GM19351 (cell line): ENCODE data around the gene ECE1.

Source experiments
- ATAC-seq: cut with Tn5 transposase; IDR thresholded peaks from one replicate; pipeline ENCODE4 v1.9.1; 2021; ENCODE audit warnings: mild to moderate bottlenecking, moderate library complexity; ENCODE audit not compliant: unreplicated experiment

Gene ECE1

GRCh38 chr1:21289700-21290545 lies at the start of gene ECE1:
Gene ECE1, minus strand, starts transcription at chr1:21290463. Its CDS starts 49 bp downstream, at chr1:21290414.
- ATAC-seq, result no peak

DNA sequence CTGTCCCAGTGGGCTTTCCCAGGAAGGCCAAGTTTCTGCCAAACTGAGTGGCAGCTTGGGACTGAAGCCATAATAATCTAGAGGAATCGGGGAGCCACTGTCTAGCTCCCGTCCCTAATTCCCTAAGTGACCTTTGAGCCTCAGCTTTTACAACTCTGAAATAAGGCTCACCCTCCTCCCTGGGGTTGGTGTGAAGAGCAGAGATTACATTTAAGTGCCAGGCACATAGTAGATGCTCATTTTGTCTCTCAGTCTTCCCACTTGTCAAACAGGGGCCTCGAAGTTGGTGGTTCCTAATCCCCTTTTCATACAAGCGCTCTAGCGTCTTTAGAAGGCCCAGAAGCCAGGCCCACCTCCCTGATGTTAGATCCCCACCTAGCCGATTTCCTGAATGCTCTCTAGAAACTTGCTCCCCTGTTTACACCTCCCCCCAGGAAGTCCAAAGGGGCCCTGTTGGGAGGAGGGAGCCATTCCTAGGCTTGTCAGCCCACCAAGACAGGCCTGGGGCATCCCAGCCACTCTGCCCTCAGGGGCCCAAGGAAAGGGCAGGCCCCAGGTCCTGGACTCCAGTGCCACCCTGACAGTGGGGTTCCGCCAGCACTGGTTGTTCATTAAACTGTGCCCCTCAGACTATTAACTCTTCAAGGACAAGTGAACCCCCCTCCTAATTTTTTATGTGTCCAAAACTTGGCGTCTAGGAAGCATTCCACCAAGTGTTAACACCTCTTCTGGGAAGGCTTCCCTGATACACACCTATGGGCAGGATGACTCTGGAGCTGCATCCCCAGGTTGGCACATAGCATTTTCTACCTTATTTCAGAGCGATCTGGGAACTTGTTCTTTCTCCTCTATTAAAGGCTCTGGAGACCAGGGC lies 49.3 kb upstream of the ECE1 start:
- no peak for ATAC-seq

GRCh38 chr1:21338573-21339355 lies 48.5 kb upstream of the ECE1 start:
- ATAC-seq, result no peak

DNA sequence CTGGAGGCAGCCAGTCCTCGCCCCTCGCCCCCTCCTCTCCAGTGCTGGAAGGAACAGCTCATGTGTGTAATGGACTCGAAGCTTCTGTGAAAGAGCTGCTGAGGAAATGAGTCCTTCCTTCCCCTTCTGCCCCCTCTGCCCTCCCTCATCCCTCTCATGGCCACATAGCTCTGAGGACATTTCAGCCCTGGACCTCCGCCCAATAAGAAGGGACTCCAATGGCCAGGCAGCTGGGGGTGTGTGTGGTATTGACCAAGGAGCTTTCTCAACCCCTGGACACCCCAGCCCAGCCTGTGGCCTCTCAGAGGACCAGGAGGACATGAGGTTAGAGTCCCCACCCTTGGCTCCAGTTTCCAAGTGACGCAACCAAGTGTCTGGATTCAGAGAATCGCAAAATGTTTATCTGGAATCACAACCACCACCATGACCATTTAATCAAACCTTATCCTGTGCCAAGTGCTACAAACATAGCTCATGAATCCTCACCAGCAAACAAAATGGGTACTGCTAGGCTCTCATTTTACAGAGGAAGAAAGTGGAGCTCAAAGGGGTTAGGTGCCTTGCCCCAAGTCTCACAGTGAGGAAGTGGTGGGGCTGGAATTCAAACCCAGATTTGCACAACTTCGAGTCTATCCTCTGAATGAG lies 47.8 kb upstream of the ECE1 start:
- no peak for ATAC-seq

GRCh38 chr1:21337454-21337927 lies 47.2 kb upstream of the ECE1 start:
- no peak for ATAC-seq

GRCh38 chr1:21337010-21337437 lies 46.8 kb upstream of the ECE1 start:
- ATAC-seq, result no peak

DNA sequence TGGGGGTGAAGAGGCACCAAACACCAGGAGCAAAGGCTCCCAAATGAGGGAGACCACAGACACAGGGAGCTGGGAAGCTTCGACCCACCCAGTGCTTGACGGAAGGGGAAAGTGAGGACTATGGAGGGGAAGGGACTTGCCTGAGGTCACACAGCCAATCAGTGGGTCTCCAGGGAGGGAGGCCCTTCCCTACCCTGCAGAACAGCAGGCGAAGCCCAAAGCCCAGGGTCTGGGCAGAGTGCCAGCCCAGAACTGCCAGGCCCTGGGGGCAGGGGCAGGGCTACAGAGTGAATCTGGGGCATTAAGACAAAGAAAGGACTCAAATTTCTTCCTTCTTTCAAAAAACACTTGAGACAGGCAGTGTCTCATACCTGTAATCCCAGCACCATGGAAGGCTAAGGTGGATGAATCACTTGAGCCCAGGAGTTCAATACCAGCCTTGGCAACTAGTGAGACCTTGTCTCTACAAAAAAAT lies 45.5 kb upstream of the ECE1 start:
- no peak for ATAC-seq

DNA sequence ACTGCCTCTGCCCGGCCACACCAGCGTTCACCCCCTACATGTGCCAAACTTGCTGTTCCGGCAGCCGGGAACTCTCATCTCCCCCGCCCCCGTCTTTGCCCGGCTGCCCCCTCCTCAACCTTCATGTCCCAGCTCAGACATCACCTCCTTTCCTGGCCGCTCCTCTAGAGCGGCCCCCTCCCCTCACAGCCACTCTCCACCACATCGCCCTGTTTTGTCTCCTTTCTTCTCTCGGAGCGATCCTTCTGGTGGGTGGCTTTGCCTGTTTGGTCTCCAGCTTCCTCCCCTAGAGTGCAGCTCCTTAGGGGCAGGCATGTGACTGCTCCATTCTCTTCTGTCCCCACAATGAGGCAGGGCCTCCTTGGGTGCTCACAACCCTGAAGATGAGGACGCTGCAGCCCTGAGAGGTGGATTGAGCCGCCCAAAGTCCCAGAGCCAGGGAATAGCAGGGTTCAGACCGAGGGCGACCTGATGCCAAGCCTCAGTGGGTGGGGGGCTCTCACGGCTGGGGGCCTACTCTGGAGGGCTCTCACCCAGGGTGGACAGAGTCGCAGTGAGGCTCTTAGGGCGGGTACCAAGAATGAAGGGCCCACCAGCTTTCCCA lies 44.9 kb upstream of the ECE1 start:
- ATAC-seq, result no peak

DNA sequence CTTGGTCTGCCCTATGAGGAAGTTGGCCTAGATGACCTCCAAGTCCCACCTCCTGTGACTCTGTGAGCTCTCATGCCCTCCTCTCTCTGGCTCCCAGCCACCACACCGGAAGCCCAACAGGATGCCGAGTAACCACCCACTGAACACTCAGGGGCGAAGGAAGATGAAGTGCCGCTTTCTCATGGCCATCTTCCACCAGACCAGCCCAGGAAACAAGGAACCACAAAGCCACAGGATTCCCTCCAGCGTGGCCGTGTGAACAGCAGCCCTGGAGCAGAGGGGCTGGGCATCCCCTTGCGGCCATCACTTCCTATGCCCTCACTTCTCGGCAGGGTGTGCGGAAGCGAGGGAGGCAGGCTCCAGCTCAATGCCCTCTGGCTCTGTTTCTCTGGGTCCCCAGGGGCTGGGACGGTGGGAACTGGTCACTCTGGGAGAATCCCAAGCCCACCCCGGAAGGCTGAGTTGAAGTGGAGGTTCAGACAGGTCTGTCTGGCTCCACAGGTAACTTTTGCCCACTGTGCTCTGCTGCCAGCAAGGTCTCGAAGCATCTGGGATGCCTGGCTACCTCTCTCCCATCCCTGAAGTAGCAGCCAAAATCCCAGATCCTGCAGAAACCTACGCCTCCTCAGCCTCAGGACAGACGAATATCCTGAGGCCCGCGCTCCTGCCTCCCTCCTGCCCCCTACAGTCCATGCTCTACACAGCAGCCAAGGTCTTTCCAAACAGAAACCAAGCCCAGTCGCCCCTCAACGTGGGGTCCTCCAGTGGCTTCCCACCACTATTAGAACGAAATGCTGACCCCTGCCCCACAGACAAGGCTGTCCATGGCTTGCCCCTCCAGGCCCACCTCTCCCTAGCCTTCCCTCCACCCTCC lies 44.2 kb upstream of the ECE1 start:
- ATAC-seq, result peak; percentile 83

- ATAC-seq, result no peak
Observed at GRCh38 chr1:21333824-21334213, 43.6 kb upstream of the ECE1 start.

- no peak for ATAC-seq
Observed at GRCh38 chr1:21332554-21333311, 42.5 kb upstream of the ECE1 start.

DNA sequence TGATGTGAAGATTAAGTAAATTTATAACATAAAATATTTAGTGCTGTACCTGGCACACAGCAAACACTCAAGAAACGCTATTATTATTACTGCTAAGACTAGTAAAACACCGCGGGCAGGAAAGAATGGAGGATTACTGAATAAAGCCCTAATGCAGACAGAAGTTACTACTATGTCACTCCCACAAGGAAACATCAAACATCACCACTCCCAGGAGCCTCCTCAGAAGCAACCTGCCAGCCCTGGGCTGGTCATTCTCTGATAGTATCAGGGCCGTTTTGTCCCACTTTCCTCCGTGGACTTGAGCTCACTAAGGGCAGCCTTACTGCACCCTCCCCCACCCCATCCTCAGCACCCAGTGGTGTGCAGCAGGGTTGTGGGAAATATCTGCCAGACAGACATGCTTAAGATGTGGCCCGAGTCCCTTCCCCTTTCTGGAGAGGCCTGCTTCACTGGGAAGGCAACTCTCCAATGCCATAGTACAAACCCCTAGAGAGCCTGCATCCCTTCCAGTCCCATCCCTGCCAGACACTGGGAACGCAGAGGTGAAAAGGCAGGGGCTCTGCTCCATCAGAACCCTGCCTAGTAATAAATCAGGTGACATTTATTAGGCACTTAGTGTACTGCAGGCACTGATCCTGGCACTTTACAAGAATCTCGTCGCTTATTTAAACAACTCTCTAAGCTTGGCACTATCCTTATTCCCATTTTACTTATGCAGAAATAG lies 41.7 kb upstream of the ECE1 start:
- ATAC-seq, result no peak

- ATAC-seq, result no peak
Observed at GRCh38 chr1:21330544-21330943, 40.3 kb upstream of the ECE1 start.

DNA sequence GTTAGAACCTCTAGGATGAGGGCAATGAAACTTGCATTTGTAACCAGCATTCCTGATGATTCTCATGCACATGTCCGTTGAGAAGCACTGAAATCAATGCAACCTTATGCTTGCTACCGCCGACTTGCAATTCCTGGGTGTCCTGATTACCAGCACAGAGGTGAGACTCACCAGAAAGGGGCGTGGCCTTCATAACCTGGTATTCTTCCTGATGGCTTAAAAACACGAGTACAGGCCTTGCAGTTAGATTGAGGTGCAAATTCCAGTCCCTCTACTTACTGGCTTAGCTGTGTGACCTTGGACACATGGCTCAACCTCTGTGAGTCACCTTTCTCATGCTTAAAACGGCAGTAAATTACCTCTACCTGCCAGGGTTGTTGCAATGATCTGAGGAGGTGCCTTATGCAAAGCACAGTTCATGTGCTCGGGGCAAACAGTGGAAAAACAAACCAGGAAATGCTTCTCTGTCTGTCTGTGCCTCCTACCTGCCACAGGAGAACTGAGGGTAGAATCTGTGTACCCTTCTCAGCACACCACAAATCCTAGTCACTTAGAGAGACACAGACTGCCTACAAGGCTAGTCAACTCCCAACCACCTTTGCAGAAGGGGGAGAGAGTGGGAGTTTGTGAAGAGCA lies 39.1 kb upstream of the ECE1 start:
- no peak for ATAC-seq

- no peak for ATAC-seq
Observed at GRCh38 chr1:21327566-21328323, 37.5 kb upstream of the ECE1 start.

- no peak for ATAC-seq
Observed at GRCh38 chr1:21326861-21327344, 36.6 kb upstream of the ECE1 start.
